Ovary (tissue), 3 donors: Measurements from ENCODE around the gene KLHL8.

Experiments
- EP300 ChIP-seq: sonication (generic); formaldehyde crosslinking; IDR thresholded peaks from one replicate; pipeline ENCODE4 v1.6.1; 2017; ENCODE audit warnings: antibody characterized with exemption
- POLR2A ChIP-seq: fragments of 450-650 bp; IDR thresholded peaks from one replicate; pipeline ENCODE4 v1.6.1; 2017; ENCODE audit warnings: antibody characterized with exemption, mild to moderate bottlenecking, moderate library complexity
- TF ChIP-seq, protein P1 (sequence below), 3 donors: fragments of 450-650 bp in 2 of 3; fragments of 200-600 bp in 1 of 3; IDR thresholded peaks; one replicate each; pipeline versions ENCODE4 v1.5.1 to v1.8.0; 2016 to 2022; ENCODE audit warnings: antibody characterized with exemption in 3 of 3, mild to moderate bottlenecking in 1 of 3
- donor health status: DM: no; HTN: no; CAD: no.

DNA sequence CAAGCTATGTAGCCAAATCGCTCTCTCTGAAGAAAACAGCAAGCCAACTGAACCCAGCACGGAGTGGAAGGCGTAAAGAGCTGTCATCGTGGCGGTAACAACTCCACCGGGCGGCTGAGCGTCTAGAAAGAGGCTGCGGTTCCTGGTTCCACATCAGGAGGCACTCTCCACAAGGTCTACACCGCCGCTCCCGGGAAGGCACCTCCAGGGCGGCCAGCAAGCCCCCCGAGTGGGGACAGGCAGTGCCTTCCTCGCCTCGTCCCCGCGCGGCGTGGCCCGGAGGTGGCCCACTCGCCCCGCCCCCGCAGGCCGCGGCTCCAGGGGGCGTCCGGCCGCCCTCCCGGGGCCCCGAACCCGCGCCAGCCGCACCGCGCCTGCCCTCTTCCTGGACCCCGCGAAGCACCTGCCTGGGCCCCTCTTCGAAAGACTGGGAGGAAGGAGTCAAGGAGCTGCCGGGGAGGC lies 755 bp downstream of the KLHL8 start:
- TF ChIP-seq POLR2A (no peak), EP300 (no peak)
- TF ChIP-seq, protein P1, sequence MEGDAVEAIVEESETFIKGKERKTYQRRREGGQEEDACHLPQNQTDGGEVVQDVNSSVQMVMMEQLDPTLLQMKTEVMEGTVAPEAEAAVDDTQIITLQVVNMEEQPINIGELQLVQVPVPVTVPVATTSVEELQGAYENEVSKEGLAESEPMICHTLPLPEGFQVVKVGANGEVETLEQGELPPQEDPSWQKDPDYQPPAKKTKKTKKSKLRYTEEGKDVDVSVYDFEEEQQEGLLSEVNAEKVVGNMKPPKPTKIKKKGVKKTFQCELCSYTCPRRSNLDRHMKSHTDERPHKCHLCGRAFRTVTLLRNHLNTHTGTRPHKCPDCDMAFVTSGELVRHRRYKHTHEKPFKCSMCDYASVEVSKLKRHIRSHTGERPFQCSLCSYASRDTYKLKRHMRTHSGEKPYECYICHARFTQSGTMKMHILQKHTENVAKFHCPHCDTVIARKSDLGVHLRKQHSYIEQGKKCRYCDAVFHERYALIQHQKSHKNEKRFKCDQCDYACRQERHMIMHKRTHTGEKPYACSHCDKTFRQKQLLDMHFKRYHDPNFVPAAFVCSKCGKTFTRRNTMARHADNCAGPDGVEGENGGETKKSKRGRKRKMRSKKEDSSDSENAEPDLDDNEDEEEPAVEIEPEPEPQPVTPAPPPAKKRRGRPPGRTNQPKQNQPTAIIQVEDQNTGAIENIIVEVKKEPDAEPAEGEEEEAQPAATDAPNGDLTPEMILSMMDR (IDR thresholded peaks at IDR 0.05), result peak in 2 of 3 donors; percentile 9 to 27
